Mesodermal cell (in vitro differentiated cells): Measurements from ENCODE around the gene DDN.

ENCODE experiments used
- H3K27ac ChIP-seq: 2 replicates; pipeline ENCODE4 v1.7.0; 2013; ENCODE audit warnings: mild to moderate bottlenecking, low read depth, low read length, moderate library complexity; ENCODE audit not compliant: severe bottlenecking
- H3K36me3 ChIP-seq: 2 replicates; pipeline ENCODE4 v1.7.1; 2013; ENCODE audit warnings: mild to moderate bottlenecking, low read length, moderate library complexity; ENCODE audit not compliant: control insufficient read depth, insufficient read depth
- H3K4me1 ChIP-seq: one replicate; pipeline ENCODE4 v1.7.1; 2013; ENCODE audit warnings: mild to moderate bottlenecking, low read length; ENCODE audit not compliant: insufficient read depth, control insufficient read depth, poor library complexity, severe bottlenecking
- H3K4me3 ChIP-seq: 2 replicates; pipeline ENCODE4 v1.7.0; 2013; ENCODE audit warnings: low read length, control low read depth, mild to moderate bottlenecking; ENCODE audit not compliant: insufficient read depth, poor library complexity, severe bottlenecking; ENCODE audit errors: extremely low read depth
- H3K9me3 ChIP-seq: 2 replicates; pipeline ENCODE4 v1.7.1; 2013; ENCODE audit warnings: mild to moderate bottlenecking, low read length, moderate library complexity; ENCODE audit not compliant: control insufficient read depth
- WGBS, 2 experiments: methylation state at CpG; one replicate each; pipeline ENCODE4 v1.1.5; 2013; ENCODE audit warnings: missing lambda C conversion rate in 2 of 2; ENCODE audit not compliant: insufficient coverage in 2 of 2; 5-methylcytosine and 5-hydroxymethylcytosine counted together

The DDN gene

DNA sequence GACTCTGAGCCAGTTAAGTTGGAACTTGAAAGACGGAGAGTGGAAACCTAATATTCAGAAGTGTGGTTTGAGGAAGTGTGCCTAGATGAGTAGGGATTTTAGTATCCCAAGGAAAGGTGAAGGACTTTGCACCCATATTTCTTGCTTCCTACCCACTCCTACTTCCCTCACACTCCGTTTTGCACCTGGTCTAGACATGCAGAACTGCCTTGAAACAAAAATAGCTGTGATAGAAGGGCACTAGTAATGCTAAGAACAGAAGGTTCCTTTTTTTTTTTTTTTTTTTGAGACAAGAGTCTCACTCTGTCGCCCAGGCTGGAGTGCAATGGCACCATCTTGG is 41.2 kb downstream of the DDN start:
- Histone ChIP-seq H3K27ac (no peak overlapping the region), H3K4me3 (peak overlapping the region; percentile 98), H3K4me1 (peaks cover 26% of the 10 kb centered on the region), H3K9me3 (no peaks in the 10 kb centered on the region), H3K36me3 (peaks cover 29% of the 10 kb centered on the region)
- WGBS, 2 experiments = 43 to 66% methylated on average over 1 to 2 of the region's 3 CpGs

DNA sequence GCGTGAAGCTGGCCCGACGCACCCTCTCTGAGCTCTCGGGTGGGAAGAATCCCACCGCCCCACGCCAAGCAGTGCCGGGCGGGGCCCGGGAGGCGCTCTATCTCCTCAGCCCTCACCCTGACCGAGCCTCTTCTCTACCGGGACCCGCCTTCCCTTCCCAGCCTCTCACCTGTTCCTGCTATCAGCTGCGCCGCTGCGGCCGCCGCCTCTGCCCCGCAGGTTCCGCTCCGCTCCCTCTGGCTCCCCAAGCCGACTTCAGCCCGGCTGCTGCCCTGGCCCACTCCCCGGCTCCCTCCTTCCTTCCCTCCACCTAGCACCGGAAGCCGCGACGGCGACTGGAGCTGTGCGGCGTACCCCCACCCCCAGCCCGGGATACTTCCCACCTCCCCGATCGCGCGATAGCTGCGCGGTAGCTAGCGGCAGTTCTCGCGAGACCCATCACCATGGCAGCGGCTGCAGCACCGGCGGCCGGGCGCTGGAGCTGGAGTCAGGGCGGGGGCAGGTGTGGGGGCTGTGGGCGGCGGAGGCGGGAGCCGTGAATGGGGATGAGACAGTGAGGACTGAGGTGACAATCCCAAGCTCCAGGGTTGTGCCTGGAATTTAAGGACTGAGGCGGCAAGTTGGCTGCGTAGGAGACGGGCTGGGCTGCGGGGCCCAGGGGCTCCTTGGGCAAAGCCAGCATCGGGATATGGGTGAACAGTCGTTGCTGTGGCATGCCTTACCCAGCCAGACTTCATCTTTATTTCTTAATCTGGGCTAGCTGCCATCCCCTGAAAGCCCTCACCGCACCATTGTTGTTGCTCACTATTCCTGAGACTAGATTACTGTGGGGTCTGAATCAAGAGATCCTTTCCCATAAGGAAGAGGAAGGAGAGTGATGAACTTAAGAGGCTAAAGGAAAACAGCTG is 41.8 kb downstream of the DDN start, which contains the start of gene ARF3:
TSS of gene ARF3 (minus strand) at position 347 of the 908 bp plus-strand sequence. CDS start 16,392 bp downstream, outside the sequence.
- peaks cover 31% of the 10 kb centered on the region for H3K4me1 ChIP-seq

GRCh38 chr12:48956279-48957140 is 42.7 kb downstream of the DDN start:
- Histone ChIP-seq H3K4me1 (peaks cover 27% of the 10 kb centered on the region), H3K36me3 (peaks cover 42% of the 10 kb centered on the region), H3K27ac (peak overlapping the region; percentile 68), H3K9me3 (no peaks in the 10 kb centered on the region), H3K4me3 (peak overlapping the region; percentile 98)
- WGBS, 2 experiments = 0% methylated on average over 8 to 19 of the region's 29 CpGs

More for the DNA sequence above, 41.8 kb downstream of the DDN start, which contains the start of gene ARF3:
- 0 to 1% methylated on average over 20 to 48 of the region's 58 CpGs for WGBS, 2 experiments
- Histone ChIP-seq H3K27ac (peak within 1 kb of the TSS; percentile 68), H3K9me3 (no peaks in the 10 kb centered on the region), H3K4me3 (peak within 1 kb of the TSS; percentile 98), H3K36me3 (peaks cover 35% of the 10 kb centered on the region)

GRCh38 chr12:48954841-48955501 is 44.2 kb downstream of the DDN start:
- 100% methylated on average over 1 to 2 of the region's 3 CpGs for WGBS, 2 experiments
- Histone ChIP-seq H3K4me1 (peaks cover 22% of the 10 kb centered on the region), H3K36me3 (peaks cover 56% of the 10 kb centered on the region), H3K27ac (no peak overlapping the region), H3K4me3 (peak overlapping the region; percentile 98), H3K9me3 (no peaks in the 10 kb centered on the region)

DNA sequence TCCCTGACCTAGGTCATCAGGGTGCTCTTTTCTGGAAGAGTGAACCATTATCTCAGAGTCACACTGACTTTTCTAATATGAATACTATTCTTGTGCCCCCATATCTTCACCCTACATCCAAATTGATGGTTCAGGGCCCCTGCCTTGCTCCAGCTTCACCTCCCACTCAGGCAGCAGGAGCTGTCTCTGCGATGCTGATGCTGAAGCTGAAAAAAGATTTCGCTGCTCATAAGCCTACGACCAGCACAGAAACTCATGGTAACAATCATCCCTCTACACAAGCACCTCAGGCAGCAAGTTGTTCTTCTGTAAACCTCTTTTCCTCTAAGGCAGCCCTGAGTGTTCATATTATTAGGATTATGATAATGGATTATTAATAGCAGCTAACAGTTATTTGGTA is 45.1 kb downstream of the DDN start:
- H3K27ac ChIP-seq = no peak overlapping the region
- H3K9me3 ChIP-seq = no peaks in the 10 kb centered on the region
- H3K4me1 ChIP-seq = peaks cover 22% of the 10 kb centered on the region
- no peak overlapping the region for H3K4me3 ChIP-seq
- peaks cover 63% of the 10 kb centered on the region for H3K36me3 ChIP-seq
- 100% methylated on average over 2 of the region's 3 CpGs; no CpG with 5 or more reads in 1 of the 2 experiments for WGBS, 2 experiments

DNA sequence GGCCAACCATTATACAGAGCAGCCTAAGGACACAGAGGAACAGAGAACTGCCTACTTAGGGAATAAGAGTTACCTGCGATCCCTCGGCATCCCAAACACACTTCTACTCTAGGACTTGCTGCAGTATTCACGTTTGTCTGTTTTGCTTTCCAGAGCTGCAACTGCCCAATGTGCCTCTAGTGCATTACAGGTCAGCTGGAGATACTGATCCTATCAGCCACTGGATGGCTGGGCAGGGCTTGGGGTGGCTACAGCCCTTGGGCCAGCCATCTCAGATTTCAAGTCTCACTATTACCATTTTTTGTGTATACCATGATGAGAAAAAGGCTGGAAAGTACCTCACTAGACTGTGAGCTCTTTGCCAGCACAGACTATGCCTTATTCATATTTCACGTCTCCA is 46.5 kb downstream of the DDN start:
- WGBS, 2 experiments = 98 to 100% methylated on average over 3 of the region's 4 CpGs
- H3K9me3 ChIP-seq = no peaks in the 10 kb centered on the region
- H3K4me3 ChIP-seq = no peak overlapping the region
- no peak overlapping the region for H3K27ac ChIP-seq
- H3K4me1 ChIP-seq = peaks cover 22% of the 10 kb centered on the region
- peaks cover 69% of the 10 kb centered on the region for H3K36me3 ChIP-seq

DNA sequence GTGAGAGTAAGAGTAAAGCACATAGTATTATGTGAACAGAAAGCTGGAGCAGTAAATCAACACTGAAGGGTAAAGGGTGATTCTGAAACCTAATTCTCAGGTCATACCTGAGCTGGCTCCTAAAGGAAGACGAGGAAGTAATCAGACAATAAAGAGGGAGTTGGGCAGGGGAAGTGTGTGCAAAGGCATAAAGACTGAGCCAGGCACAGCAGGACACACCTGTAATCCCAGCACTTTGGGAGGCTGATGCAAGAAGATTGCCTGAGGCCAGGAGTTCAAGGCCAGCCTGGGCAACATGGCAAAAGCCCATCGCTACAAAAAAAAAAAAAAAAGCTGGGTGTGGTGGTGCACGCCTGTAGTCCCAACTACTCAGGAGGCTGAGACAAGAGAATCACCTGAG is 51.4 kb downstream of the DDN start:
- H3K4me3 ChIP-seq = no peak overlapping the region
- H3K4me1 ChIP-seq = peaks cover 4% of the 10 kb centered on the region
- 86 to 100% methylated on average over 3 of the region's 3 CpGs for WGBS, 2 experiments
- no peak overlapping the region for H3K27ac ChIP-seq
- H3K36me3 ChIP-seq = peaks cover 47% of the 10 kb centered on the region
- H3K9me3 ChIP-seq = no peaks in the 10 kb centered on the region

DNA sequence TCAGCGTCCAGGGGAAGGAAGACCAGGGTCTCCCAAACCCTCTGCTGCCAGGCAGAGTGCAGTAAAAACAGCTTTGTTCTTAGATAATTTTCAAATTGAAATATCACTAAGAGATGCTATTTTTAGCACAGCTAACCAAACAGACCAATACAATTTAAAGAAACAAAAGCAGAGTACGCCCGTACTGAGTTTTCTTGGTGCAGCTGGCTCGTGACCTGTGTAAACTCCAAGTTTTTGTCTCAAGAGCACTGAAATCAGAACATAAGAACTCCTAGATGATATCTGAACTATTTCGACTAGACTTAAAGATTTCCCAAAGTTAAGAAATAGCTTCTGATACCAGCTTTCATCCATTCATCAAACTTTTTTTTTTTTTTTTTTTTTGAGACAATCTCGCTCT is 52.2 kb downstream of the DDN start:
- Histone ChIP-seq H3K36me3 (peaks cover 45% of the 10 kb centered on the region), H3K9me3 (no peaks in the 10 kb centered on the region), H3K4me3 (no peak overlapping the region), H3K4me1 (no peaks in the 10 kb centered on the region), H3K27ac (no peak overlapping the region)
- 93 to 95% methylated on average over 4 to 5 of the region's 6 CpGs for WGBS, 2 experiments

- no peaks in the 10 kb centered on the region for H3K4me1 ChIP-seq
- no peak overlapping the region for H3K4me3 ChIP-seq
- no peaks in the 10 kb centered on the region for H3K9me3 ChIP-seq
- H3K36me3 ChIP-seq = peaks cover 47% of the 10 kb centered on the region
- H3K27ac ChIP-seq = no peak overlapping the region
These were observed 53.0 kb downstream of the DDN start for GRCh38 chr12:48946205-48946604.
